GM18498 (cell line): ENCODE measurements around the gene ATP5PO.
"Not testable (repeated sequence)": the region's sequence is repeated elsewhere in the genome, so short reads cannot be mapped to it uniquely, and the experiment has no call there.

Experiments used
- ATAC-seq: cut with Tn5 transposase; IDR thresholded peaks from one replicate; pipeline ENCODE4 v1.9.1; 2021; ENCODE audit warnings: mild to moderate bottlenecking, moderate library complexity; ENCODE audit not compliant: unreplicated experiment

ATP5PO gene

GRCh38 chr21:33872881-33873515, 42.6 kb downstream of the ATP5PO start:
- ATAC-seq, result no peak

GRCh38 chr21:33871171-33871570, 44.4 kb downstream of the ATP5PO start:
- ATAC-seq, result no peak

DNA sequence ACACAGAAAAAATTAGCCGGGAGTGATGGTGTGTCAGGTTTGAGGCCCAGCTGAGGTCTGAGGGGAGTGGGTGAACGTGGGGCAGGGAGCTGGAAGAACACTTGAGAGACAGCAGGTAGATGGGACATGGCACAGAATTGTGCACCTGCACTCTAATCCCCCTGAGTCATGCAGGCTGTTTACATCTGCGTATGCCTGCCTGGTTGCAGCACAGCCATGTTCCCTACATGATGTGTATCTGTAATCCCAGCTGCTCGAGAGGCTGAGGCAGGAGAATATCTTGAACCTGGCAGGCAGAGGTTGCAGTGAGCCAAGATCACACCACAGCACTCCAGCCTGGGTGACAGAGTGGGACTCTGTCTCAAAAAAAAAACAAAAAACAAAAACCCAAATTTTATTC, 44.8 kb downstream of the ATP5PO start:
- ATAC-seq, result no peak

- ATAC-seq, result no peak
Observed at GRCh38 chr21:33869873-33870272, 45.7 kb downstream of the ATP5PO start.

- not testable (repeated sequence) for ATAC-seq
Observed at GRCh38 chr21:33867868-33868267, 47.7 kb downstream of the ATP5PO start.

DNA sequence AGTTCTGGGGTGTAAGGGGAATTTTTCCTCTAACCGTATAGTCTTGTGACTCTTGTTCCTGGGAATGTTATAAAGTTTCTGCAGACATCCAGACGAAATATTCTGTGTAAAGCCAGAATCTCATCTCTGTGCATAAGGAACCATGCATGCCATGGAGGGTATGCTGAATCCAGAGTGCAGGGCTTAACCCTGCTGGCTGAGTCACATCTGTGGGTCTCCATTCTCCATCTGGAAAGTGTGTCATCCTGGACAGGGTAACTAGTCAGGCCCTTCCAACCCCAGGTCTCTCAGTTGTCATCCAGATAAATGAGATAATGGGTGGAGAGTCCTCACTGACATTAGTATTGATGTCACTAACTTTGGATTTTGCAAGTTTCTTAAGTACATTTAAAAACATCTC, 48.8 kb downstream of the ATP5PO start:
- ATAC-seq, result no peak

DNA sequence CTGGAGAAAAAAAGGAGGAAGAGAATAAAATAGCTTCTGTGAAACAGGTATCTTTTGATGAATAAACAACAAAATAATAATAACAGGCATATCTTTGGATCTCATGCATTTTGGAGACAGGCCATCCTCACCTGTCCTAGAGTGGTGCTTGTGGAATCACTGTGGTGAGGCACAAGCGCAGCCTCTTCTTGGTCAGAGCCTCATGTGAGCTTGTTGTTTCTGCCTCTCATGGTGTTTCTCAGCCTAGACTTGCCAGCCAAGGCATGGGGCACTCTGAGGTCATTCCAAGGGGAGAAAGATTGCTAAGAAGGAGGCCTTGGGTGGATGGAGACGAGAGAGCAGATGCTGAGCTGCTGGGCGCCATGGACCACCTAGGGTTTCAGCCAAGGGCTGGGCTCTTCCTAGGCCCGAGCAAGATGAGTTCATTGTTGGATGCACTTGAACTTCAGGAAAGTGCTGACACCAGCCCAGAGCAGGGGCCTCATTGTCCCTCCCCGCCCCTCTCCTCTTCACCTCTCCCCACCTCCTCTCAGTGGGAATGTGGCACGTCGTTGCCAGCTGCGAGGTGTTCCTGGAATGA, 49.5 kb downstream of the ATP5PO start:
- no peak for ATAC-seq

DNA sequence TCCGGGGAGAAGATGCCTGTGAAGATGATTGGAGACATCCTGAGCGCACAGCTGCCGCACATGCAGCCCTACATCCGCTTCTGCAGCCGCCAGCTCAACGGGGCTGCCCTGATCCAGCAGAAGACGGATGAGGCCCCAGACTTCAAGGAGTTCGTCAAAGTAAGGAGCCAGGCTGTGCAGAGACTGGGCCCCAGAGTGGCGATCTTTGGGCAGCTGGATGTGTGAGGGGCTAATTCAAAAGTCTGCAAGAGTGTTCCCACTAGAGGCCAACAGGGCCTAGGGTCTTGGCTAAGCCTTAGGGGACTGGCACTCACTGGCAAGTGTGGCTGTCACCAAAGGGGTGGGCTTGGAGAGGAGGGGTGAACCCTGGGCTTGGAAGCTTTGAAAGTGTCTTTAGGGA, 50.4 kb downstream of the ATP5PO start:
- no peak for ATAC-seq

DNA sequence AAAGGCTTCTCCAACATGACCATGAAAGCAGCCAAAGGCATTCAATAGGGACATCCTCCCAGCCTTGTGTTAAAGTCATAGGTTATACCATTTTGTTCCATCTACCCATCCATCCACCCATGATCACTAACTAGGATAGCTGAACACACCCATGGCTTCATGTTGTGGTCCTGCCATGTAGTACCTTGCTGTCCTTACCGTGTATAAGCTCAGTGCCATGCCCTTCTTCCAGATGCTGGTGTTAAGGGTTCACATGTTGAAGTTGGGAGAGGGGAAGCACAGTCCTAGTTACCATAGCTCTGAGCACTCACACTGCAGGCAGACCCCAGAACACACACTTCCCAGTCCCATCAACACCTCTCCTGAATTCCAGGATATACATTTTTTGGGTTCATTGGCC, 51.5 kb downstream of the ATP5PO start:
- ATAC-seq, result no peak

- ATAC-seq, result not testable (repeated sequence)
Observed at GRCh38 chr21:33863191-33863590, 52.4 kb downstream of the ATP5PO start.

GRCh38 chr21:33861125-33861524, 54.5 kb downstream of the ATP5PO start:
- ATAC-seq, result no peak

GRCh38 chr21:33860332-33860879, 55.2 kb downstream of the ATP5PO start:
- ATAC-seq, result no peak

DNA sequence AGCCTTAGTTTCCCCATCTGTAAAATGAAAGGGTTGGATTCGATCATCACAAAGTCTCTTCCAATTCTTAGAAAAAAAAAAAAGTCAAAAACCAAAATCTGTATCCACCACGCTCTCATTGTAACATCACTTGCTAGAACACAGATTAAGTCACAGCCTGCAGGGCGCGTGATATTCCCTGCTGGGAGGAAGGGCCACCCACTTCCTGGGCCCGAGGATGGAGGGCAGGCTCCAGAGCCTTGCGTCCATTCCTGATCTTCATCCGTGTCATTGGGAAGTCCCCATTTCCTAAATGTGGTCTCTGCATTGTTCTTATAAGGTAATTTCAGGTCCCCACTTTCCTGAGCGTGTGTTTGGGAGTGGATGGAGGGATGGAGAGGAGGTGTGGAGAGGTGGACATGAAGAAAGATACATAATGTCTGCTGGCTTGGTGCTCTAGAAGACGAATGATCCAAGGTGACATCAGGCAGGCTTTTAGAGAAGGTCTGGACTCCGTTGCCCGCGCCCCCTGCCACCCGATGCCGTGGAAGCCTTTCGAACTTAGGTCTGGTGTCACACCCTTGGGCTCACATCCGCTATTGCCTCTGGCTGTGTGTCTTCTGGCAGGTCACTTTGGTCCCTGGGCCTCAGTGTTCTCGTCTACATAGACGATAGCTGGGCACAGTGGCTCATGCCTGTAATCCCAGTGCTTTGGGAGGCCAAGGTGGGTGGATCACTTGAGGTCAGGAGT, 56.1 kb downstream of the ATP5PO start:
- ATAC-seq, result no peak

GRCh38 chr21:33858667-33859372, 56.8 kb downstream of the ATP5PO start:
- no peak for ATAC-seq

DNA sequence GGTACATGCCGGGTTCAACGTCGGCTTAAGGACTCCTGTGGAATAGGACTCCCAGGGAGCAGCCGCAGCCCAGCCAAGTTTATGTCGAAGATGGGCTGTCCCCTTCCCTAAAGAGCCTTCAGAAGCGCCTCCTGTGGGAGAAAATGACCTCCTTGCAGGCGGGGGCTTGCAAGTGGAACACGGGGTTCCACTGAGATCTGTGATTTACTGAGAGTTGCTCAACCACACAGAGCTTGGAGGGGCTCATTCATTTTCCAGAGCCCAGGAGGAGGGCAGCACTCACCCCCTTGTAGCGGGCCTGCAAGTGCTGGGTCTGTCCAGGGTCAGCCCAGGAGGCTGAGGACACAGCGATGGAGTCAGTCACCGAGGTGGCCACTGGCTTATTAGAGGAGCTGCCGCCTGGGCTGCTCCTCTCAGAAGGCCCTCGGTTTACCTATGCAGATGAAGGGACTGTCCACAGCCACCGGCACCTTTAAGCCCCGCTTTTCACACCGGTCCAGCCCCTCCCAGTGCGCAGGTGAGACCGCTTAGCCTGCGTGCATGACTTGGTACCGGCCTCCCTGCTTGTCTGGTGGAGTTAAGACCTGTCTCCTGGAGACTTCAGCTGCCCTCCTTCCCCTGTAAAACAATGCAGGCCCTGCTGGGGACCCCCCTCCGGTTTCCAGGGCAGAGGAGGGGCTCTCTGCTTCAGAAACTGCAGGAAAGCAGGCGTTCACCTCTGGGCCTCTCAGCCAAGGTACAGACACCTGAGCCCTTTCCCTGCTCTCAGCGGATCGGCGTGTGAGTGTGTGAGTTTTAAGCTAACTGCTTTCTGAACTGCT, 57.5 kb downstream of the ATP5PO start:
- ATAC-seq, result no peak

DNA sequence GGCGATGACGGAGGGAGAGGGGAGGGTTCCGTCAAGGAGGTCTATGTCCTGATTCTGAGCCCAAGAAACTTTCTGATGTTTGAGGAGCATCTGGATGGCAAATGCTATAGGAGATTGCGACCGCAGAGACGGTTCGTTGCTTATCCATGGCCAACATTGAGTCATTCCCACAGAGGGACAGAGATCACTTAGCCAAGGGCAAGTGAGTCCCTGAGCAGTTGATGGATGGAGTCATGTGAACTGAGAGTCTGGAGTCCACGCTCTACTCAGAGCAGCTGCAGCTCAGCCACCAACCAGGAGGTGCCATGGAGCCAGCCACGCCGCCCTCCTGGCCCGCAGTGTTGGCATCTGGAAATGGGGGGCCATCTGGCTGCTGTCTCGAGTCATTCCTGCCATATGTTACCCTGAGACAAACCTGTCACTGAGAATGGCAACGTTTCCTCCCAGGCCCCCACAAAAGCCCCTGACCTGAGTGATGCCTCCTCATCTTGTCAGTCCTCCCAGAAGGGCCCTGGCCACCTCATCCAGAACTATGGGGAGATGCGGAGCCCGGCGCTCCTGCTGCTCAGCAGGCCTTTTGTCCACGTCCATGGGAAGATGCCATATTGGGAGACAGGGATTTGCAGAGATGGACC, 58.6 kb downstream of the ATP5PO start:
- no peak for ATAC-seq

DNA sequence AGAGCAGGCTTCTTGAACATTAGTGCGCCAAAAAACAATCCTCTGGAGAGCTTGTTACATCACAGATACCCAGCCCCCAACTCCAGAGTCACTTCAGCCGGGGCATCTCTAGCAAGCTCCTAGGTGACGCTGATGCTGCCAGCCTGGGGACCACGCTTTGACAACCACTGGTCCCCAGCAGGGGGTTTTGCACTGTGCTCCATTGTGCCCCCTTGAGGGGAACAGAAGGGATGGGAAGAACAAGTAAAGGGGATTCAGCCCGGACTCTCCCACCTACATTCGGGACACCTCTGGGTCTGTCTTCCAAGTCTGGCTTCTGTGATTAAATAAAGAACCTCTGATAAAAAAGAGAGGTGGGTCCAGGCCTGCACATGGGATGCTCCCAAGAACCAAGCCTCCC, 60.4 kb downstream of the ATP5PO start:
- ATAC-seq, result no peak

DNA sequence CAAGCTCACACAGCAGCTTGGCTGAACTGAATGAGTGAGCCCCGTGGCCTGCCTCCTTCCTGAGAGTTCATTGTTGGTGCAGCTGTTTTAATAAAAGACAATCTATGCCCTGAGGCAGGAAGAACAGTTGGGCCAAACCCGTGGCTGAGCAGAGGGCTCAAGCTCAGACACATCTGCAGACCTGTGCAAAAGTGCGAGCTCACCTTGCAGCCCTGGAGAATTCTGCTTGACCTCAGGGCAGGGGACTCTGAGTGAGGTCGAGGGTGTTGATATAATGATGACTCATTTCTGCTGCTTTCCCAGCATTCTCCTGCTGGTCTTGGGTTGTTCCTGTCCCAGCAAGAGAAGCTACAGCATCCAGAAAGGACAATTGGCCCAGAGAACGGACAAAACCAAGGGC, 61.0 kb downstream of the ATP5PO start:
- ATAC-seq, result no peak
